Gastroesophageal sphincter (tissue), 2 donors: ENCODE measurements around the gene NUP155.

Source experiments
- EP300 ChIP-seq: sonication (generic); formaldehyde crosslinking; IDR thresholded peaks from one replicate; pipeline ENCODE4 v1.6.1; 2017; ENCODE audit warnings: antibody characterized with exemption, mild to moderate bottlenecking
- POLR2A ChIP-seq, 2 donors: fragments of 450-650 bp; IDR thresholded peaks; one replicate each; pipeline ENCODE4 v1.6.1; 2017; ENCODE audit warnings: antibody characterized with exemption in 2 of 2, mild to moderate bottlenecking in 2 of 2, moderate library complexity in 1 of 2

GRCh38 chr5:37247496-37247895 is 123.4 kb downstream of the NUP155 start:
- TF ChIP-seq EP300, result no peak
- no peak for TF ChIP-seq POLR2A (IDR thresholded peaks at IDR 0.05)
